HFFc6 (cell line): ENCODE measurements around the gene DISC1. TPM values are rescaled to one million over a fixed set of nuclear protein-coding genes. Genes with fewer than 3 reads are reported as not detected.

Experiments
- DNase-seq: peaks from one replicate; pipeline ENCODE4 v3.0.0-alpha.2; 2018
- H3K27ac Mint-ChIP-seq: 2 replicates; pipeline ENCODE4 v1.8.0; 2020; ENCODE audit warnings: mild to moderate bottlenecking, mixed read lengths
- H3K27me3 Mint-ChIP-seq: 2 replicates; pipeline ENCODE4 v1.8.0; 2021; ENCODE audit warnings: mild to moderate bottlenecking, moderate library complexity, mixed read lengths; ENCODE audit not compliant: insufficient read depth
- H3K36me3 Mint-ChIP-seq: 2 replicates; pipeline ENCODE4 v1.8.0; 2021; ENCODE audit warnings: low read depth, mixed read lengths
- H3K4me1 Mint-ChIP-seq: 2 replicates; pipeline ENCODE4 v1.8.0; 2020; ENCODE audit warnings: low read depth, mixed read lengths
- H3K4me3 Mint-ChIP-seq: 2 replicates; pipeline ENCODE4 v1.8.0; 2020; ENCODE audit warnings: mild to moderate bottlenecking, moderate library complexity, mixed read lengths
- H3K9me3 Mint-ChIP-seq: 2 replicates; pipeline ENCODE4 v1.8.0; 2020; ENCODE audit warnings: mild to moderate bottlenecking, mixed read lengths
- total RNA-seq, 6 experiments: library from RNA; stranded (reverse); fragmentation: NEBNext Ultra II Directional; extraction: Animal tissue kit (Norgen Biotek cat#: 25700); gene quantifications; 2 replicates in 1 of 6; 3 replicates in 5 of 6; pipeline ENCODE4 v1.2.3, GENCODE V29; 2021
- TF ChIP-seq, protein P1 (sequence below): fragments of 200-600 bp; sonication (generic); IDR thresholded peaks from 2 replicates; pipeline ENCODE4 v1.5.0; 2021; ENCODE audit warnings: antibody characterized with exemption, mild to moderate bottlenecking

Gene DISC1
- total RNA-seq, 6 experiments from 2014 or later: 1.3 to 4.3 (median 1.9) TPM

DNA sequence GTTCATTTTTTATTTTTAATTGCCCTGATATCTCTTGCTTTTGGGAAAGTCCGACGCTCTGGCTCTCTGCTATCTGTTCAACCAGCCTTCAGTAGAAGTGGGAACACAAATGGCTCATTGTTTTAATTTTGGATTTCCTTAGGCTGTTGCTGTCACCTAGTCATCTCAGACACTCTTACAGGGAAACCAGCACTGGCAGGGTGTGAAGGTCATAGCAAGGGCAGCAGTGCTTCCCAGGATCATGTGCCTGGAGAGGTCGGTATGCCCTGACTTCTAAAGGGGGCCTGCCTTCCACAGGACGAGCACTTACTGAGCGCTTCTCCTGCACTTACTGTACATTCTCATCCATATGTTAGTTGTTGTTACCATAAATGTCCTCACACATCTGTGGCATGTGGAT is 224.2 kb downstream of the DISC1 start:
- Mint-ChIP-seq H3K27ac (no peak overlapping the region), H3K27me3 (peaks cover 4% of the 10 kb centered on the region; the same call in 1 of the 2 replicates), H3K36me3 (no peaks in the 10 kb centered on the region), H3K4me1 (peaks cover 5% of the 10 kb centered on the region; the same call in 1 of the 2 replicates), H3K9me3 (no peaks in the 10 kb centered on the region), H3K4me3 (no peak overlapping the region)
- no peak for DNase-seq
- TF ChIP-seq, protein P1, sequence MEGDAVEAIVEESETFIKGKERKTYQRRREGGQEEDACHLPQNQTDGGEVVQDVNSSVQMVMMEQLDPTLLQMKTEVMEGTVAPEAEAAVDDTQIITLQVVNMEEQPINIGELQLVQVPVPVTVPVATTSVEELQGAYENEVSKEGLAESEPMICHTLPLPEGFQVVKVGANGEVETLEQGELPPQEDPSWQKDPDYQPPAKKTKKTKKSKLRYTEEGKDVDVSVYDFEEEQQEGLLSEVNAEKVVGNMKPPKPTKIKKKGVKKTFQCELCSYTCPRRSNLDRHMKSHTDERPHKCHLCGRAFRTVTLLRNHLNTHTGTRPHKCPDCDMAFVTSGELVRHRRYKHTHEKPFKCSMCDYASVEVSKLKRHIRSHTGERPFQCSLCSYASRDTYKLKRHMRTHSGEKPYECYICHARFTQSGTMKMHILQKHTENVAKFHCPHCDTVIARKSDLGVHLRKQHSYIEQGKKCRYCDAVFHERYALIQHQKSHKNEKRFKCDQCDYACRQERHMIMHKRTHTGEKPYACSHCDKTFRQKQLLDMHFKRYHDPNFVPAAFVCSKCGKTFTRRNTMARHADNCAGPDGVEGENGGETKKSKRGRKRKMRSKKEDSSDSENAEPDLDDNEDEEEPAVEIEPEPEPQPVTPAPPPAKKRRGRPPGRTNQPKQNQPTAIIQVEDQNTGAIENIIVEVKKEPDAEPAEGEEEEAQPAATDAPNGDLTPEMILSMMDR: no peak

DNA sequence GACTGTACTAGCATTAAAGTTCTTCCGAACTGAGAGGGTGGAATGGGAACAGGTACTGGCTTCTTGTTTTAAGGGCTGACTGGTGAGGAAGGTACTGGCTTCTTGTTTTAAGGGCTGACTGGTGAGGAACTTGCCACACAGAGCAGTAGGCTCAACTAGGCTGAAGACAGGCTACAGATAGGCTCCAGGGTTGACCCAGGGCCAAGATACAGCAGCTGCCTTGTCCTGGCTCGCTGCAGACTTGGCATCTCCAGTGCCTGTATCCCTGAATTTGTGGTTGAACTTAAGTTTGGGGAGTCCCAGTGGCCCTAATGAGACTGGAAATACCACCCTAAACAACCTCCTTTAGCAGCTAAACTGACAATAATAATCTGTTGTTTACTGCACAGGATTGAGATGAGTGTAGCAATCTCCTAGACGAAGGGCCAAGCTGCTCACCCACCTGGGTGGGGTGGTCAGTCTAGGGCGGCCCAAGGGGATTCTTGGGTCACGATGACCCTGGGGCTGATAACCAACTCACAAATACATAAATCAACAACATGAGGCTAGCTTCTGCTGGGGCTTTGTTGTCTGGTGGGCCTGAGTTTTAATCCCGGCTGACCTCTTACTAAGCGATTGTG is 227.1 kb downstream of the DISC1 start:
- TF ChIP-seq, protein P1: no peak
- no peak for DNase-seq
- H3K4me1 Mint-ChIP-seq: peaks cover 5% of the 10 kb centered on the region; the same call in 1 of the 2 replicates
- H3K4me3 Mint-ChIP-seq: no peak overlapping the region
- H3K27me3 Mint-ChIP-seq: no peaks in the 10 kb centered on the region
- no peaks in the 10 kb centered on the region for H3K9me3 Mint-ChIP-seq
- no peak overlapping the region for H3K27ac Mint-ChIP-seq
- no peaks in the 10 kb centered on the region for H3K36me3 Mint-ChIP-seq

DNA sequence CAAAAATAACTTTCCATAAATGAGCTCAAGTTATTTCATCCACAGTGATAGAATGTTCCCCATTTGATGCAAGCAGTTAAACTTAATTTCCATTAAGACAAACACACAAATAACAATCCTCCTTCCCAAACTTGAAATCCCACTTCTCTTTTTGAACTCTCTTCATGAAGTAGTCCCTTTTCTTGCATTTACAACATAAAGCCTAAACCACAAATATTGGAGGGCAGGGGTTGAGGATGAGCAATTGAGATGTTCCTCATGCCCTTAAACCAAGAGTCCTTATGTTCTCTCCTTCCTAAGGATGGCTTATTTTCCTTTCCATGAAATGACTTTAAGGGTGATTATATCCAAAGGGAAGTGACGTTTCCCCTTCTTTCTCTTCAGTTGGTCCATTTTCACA is 228.8 kb downstream of the DISC1 start:
- TF ChIP-seq, protein P1: no peak
- peaks cover 5% of the 10 kb centered on the region; the same call in 1 of the 2 replicates for H3K4me1 Mint-ChIP-seq
- no peak overlapping the region for H3K27ac Mint-ChIP-seq
- H3K36me3 Mint-ChIP-seq: no peaks in the 10 kb centered on the region
- no peak overlapping the region for H3K4me3 Mint-ChIP-seq
- no peaks in the 10 kb centered on the region for H3K27me3 Mint-ChIP-seq
- DNase-seq: no peak
- H3K9me3 Mint-ChIP-seq: no peaks in the 10 kb centered on the region

DNA sequence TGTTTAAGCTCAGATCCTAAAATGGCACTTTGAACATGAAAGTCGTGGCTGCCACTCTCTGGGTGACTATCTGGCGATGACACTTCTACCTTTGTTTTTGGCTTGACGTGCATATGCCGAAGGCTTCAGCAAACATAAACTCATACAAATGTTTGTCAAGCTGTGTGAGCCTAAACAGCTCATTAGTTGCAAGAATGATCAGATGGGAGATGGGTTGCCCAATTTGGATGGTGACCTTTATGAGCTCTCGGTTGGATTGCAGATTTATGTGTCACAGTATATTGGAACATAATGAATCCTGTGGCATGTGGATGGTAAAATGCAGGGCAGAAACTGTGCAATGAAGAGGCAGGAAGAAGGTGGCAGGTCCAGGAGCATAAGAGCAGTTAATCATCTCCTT is 229.3 kb downstream of the DISC1 start:
- Mint-ChIP-seq H3K9me3 (no peaks in the 10 kb centered on the region), H3K36me3 (no peaks in the 10 kb centered on the region), H3K27me3 (no peaks in the 10 kb centered on the region), H3K4me3 (no peak overlapping the region), H3K27ac (no peak overlapping the region), H3K4me1 (peaks cover 5% of the 10 kb centered on the region; the same call in 1 of the 2 replicates)
- TF ChIP-seq, protein P1: no peak
- DNase-seq: no peak

DNA sequence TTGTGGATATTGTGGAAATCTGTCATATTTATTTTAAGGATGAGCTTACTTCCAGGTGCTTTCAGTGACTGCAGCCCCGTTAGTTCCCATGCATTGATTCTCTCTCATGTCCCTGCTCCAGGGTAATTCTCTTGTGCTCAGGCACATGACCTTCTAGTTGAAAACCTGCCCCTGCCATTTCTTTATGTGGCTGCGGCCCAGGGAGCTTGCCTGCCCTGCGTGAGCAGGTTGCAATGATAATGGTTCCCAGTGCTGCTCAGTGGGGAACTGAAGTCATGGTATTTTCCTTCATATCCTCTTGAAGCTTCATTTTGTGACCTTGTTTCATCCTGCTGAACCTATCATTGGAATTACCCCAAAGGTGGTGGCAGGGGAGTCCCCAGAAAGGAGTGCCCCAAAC is 229.8 kb downstream of the DISC1 start:
- Mint-ChIP-seq H3K36me3 (no peaks in the 10 kb centered on the region), H3K27ac (no peak overlapping the region), H3K9me3 (no peaks in the 10 kb centered on the region), H3K4me1 (peaks cover 5% of the 10 kb centered on the region), H3K4me3 (no peak overlapping the region), H3K27me3 (no peaks in the 10 kb centered on the region)
- TF ChIP-seq, protein P1: no peak
- DNase-seq: no peak
